ENCODE data around the gene PIGU. TPM values are rescaled to one million over a fixed set of nuclear protein-coding genes. Genes with fewer than 3 reads are reported as not detected.

Gene PIGU
- total RNA-seq, 1 experiment from 2014 or later = 32.8 TPM

- Histone ChIP-seq H2BK20ac (ENCODE audit: low read depth, low read length, poor library complexity, severe bottlenecking) (no peak overlapping the region), H4K8ac (replicated peaks; ENCODE audit: insufficient read length, low read depth, low read length) (no peak overlapping the region), H4K5ac (ENCODE audit: insufficient read length, low read depth, low read length) (no peak overlapping the region), H3K79me2 (ENCODE audit: insufficient read depth, low read length) (no peaks in the 10 kb centered on the region), H2BK5ac (ENCODE audit: insufficient read length, low read length) (no peak overlapping the region), H3K79me1 (ENCODE audit: insufficient read depth, low read depth, low read length, poor library complexity, severe bottlenecking) (no peaks in the 10 kb centered on the region), H2AK5ac (ENCODE audit: insufficient read length, low read length) (no peak overlapping the region), H2BK120ac (ENCODE audit: low read depth, low read length, poor library complexity, severe bottlenecking) (no peak overlapping the region), H4K20me1 (ENCODE audit: control insufficient read depth, insufficient read depth, insufficient read length) (no peaks in the 10 kb centered on the region), H3K27ac (ENCODE audit: insufficient read length, low read depth, low read length) (no peak overlapping the region), H3K4me1 (ENCODE audit: insufficient read depth, low read length) (no peaks in the 10 kb centered on the region), H3K18ac (ENCODE audit: insufficient read length, low read depth, low read length) (no peak overlapping the region), H3K4ac (ENCODE audit: low read depth, low read length) (no peak overlapping the region), H3K23me2 (ENCODE audit: insufficient read length, low read depth, low read length, poor library complexity, severe bottlenecking) (no peaks in the 10 kb centered on the region), H2BK15ac (ENCODE audit: low read depth, low read length) (no peak overlapping the region), H3K14ac (ENCODE audit: insufficient read depth, low read length) (no peak overlapping the region), H3K27me3 (ENCODE audit: insufficient read depth, low read length) (no peaks in the 10 kb centered on the region), H3K9me3 (ENCODE audit: control insufficient read depth, low read depth, low read length) (no peaks in the 10 kb centered on the region), H2AFZ (ENCODE audit: low read length) (no peak overlapping the region), H4K91ac (ENCODE audit: insufficient read length, low read depth, low read length) (no peak overlapping the region), H3K56ac (ENCODE audit: insufficient read length, low read depth, low read length) (no peak overlapping the region), H3T11ph (ENCODE audit: low read length) (no peak overlapping the region), H3K4me2 (ENCODE audit: insufficient read depth, insufficient read length, low read length) (no peak overlapping the region), H2BK12ac (ENCODE audit: insufficient read length, low read depth, low read length) (no peak overlapping the region), H3K23ac (ENCODE audit: insufficient read length, low read depth, low read length) (no peak overlapping the region), H3K9ac (ENCODE audit: extremely low read depth, insufficient read length, low read length) (no peak overlapping the region)
- WGBS (ENCODE audit: extremely low coverage, insufficient read length, low lambda C conversion rate) = no CpG with 5 or more reads among the region's 15 CpGs
- Mint-ChIP-seq H3K4me3 (no peak overlapping the region; a peak in 1 of 5 replicates), H3K9me3 (no peaks in the 10 kb centered on the region), H3K4me1 (no peaks in the 10 kb centered on the region), H3K27me3 (ENCODE audit: low read depth) (no peaks in the 10 kb centered on the region), H3K27ac (peak overlapping the region in 1 of 3 experiments; percentile 47; a peak in 3 of 7 replicates), H3K36me3 (ENCODE audit: insufficient read depth in 1 of 3, low read depth in 3 of 3) (peaks cover 31 to 78% (median 50%) of the 10 kb centered on the region in 3 experiments; a peak in 6 of 7 replicates)
- no peak for TF ChIP-seq CTCF (conservative IDR thresholded peaks at IDR 0.05)
- DNase-seq = no peak
Observed at GRCh38 chr20:34534391-34535165, 142.3 kb downstream of the PIGU start.
